Tibial nerve (tissue), 4 donors: ENCODE measurements around the gene ALG6. TPM values are rescaled to one million over a fixed set of nuclear protein-coding genes. Genes with fewer than 3 reads are reported as not detected.

ENCODE experiments used
- DNase-seq, 2 donors: peaks; one replicate each; pipeline ENCODE4 v3.0.0-alpha.2; 2019; ENCODE audit warnings: low spot score in 2 of 2
- H3K27ac ChIP-seq, 4 donors: fragments of 200-600 bp; sonication (generic) in 3 of 4; one replicate each; pipeline ENCODE4 v1.5.1; 2017 to 2019; ENCODE audit warnings: mild to moderate bottlenecking in 1 of 4
- H3K27me3 ChIP-seq, 2 donors: fragments of 200-600 bp; sonication (generic) in 1 of 2; one replicate each; pipeline versions ENCODE4 v1.5.1 to v1.6.0; 2017 to 2019
- H3K36me3 ChIP-seq, 3 donors: fragments of 200-600 bp; sonication (generic); one replicate each; pipeline ENCODE4 v1.5.1; 2018 to 2019
- H3K4me1 ChIP-seq, 4 donors: fragments of 200-600 bp; sonication (generic) in 3 of 4; one replicate each; pipeline ENCODE4 v1.5.1; 2017 to 2019
- H3K4me3 ChIP-seq, 4 donors: fragments of 200-600 bp; sonication (generic) in 3 of 4; one replicate each; pipeline ENCODE4 v1.5.1; 2017 to 2019; ENCODE audit warnings: mild to moderate bottlenecking in 1 of 4, moderate library complexity in 1 of 4
- H3K9me3 ChIP-seq, 4 donors: fragments of 200-600 bp; sonication (generic) in 3 of 4; one replicate each; pipeline ENCODE4 v1.5.1; 2017 to 2019
- CTCF ChIP-seq, 5 experiments: fragments of 200-600 bp in 3 of 5; fragments of 450-650 bp in 2 of 5; sonication (generic) in 3 of 5; IDR thresholded peaks; one replicate each; pipeline ENCODE4 v1.5.1; 2016 to 2019; ENCODE audit warnings: antibody characterized with exemption in 5 of 5, mild to moderate bottlenecking in 3 of 5, moderate library complexity in 2 of 5
- EP300 ChIP-seq, 2 donors: sonication (generic); formaldehyde crosslinking; IDR thresholded peaks; one replicate each; pipeline ENCODE4 v1.6.1; 2017; ENCODE audit warnings: antibody characterized with exemption in 2 of 2, mild to moderate bottlenecking in 1 of 2
- POLR2A ChIP-seq, 2 donors: fragments of 450-650 bp; IDR thresholded peaks; one replicate each; pipeline ENCODE4 v1.6.1; 2017; ENCODE audit warnings: antibody characterized with exemption in 2 of 2, mild to moderate bottlenecking in 2 of 2, moderate library complexity in 2 of 2
- WGBS, 2 donors: methylation state at CpG; one replicate each; pipeline ENCODE4 v1.1.5; 2018; 5-methylcytosine and 5-hydroxymethylcytosine counted together
- total RNA-seq, 4 donors: library from RNA; depleted of rRNA; stranded (reverse); fragments of >200 nt; gene quantifications; one replicate each; pipeline ENCODE4 v1.1.0, GENCODE V29; 2016

ALG6 gene
- total RNA-seq, 4 donors from 2014 or later = 6.6 to 16.8 (median 13.5) TPM

GRCh38 chr1:63322944-63323864 is 44.2 kb upstream of the ALG6 start:
- Histone ChIP-seq H3K4me1 (peaks cover 0 to 51% (median 11%) of the 10 kb centered on the region in 4 donors), H3K27me3 (peaks cover 6 to 96% of the 10 kb centered on the region in 2 donors), H3K9me3 (no peaks in the 10 kb centered on the region), H3K27ac (peak overlapping the region; percentile 93 to 99 (median 96)), H3K4me3 (peak overlapping the region; percentile 50 to 69 (median 55)), H3K36me3 (peaks cover 0 to 3% (median 0%) of the 10 kb centered on the region in 3 donors)
- WGBS, 2 donors = 2 to 4% methylated on average over 24 to 71 of the region's 104 CpGs
- no peak for TF ChIP-seq EP300 (IDR thresholded peaks at IDR 0.05)
- TF ChIP-seq POLR2A (IDR thresholded peaks at IDR 0.05) = no peak
- TF ChIP-seq CTCF (IDR thresholded peaks at IDR 0.05) = no peak
- DNase-seq = no peak

- no peaks in the 10 kb centered on the region for H3K9me3 ChIP-seq
- 5% methylated on average over 26 to 83 of the region's 114 CpGs for WGBS, 2 donors
- DNase-seq = no peak
- peak overlapping the region; percentile 93 to 99 (median 96) for H3K27ac ChIP-seq
- H3K4me1 ChIP-seq = peaks cover 0 to 49% (median 11%) of the 10 kb centered on the region in 4 donors
- H3K36me3 ChIP-seq = peaks cover 0 to 3% (median 0%) of the 10 kb centered on the region in 3 donors
- peaks cover 3 to 96% of the 10 kb centered on the region in 2 donors for H3K27me3 ChIP-seq
- peak overlapping the region; percentile 50 to 69 (median 54) for H3K4me3 ChIP-seq
- TF ChIP-seq POLR2A (IDR thresholded peaks at IDR 0.05) = no peak
- no peak for TF ChIP-seq CTCF (IDR thresholded peaks at IDR 0.05)
- peak in 1 of 2 donors; percentile 24 for TF ChIP-seq EP300 (IDR thresholded peaks at IDR 0.05)
These were observed 43.3 kb upstream of the ALG6 start for GRCh38 chr1:63323865-63324778.

- TF ChIP-seq CTCF (IDR thresholded peaks at IDR 0.05) (no peak), POLR2A (IDR thresholded peaks at IDR 0.05) (no peak), EP300 (IDR thresholded peaks at IDR 0.05) (no peak)
- peaks cover 3 to 96% of the 10 kb centered on the region in 2 donors for H3K27me3 ChIP-seq
- H3K9me3 ChIP-seq = no peaks in the 10 kb centered on the region
- 10% methylated on average over 7 of the region's 7 CpGs for WGBS, 2 donors
- peaks cover 0 to 3% (median 0%) of the 10 kb centered on the region in 3 donors for H3K36me3 ChIP-seq
- DNase-seq = no peak
- H3K4me3 ChIP-seq = peak overlapping the region; percentile 50 to 69 (median 54)
- peaks cover 0 to 51% (median 11%) of the 10 kb centered on the region in 4 donors for H3K4me1 ChIP-seq
- peak overlapping the region; percentile 93 to 99 (median 96) for H3K27ac ChIP-seq
These were observed 42.7 kb upstream of the ALG6 start for GRCh38 chr1:63324779-63325119.

GRCh38 chr1:63325279-63325985 is 42.0 kb upstream of the ALG6 start:
- Histone ChIP-seq H3K4me3 (peak overlapping the region; percentile 50 to 69 (median 54)), H3K4me1 (peaks cover 0 to 51% (median 11%) of the 10 kb centered on the region in 4 donors), H3K9me3 (no peaks in the 10 kb centered on the region), H3K27me3 (peaks cover 0 to 96% of the 10 kb centered on the region in 2 donors), H3K27ac (peak overlapping the region; percentile 93 to 99 (median 96)), H3K36me3 (peaks cover 0 to 3% (median 0%) of the 10 kb centered on the region in 3 donors)
- no peak for TF ChIP-seq POLR2A (IDR thresholded peaks at IDR 0.05)
- no peak for TF ChIP-seq CTCF (IDR thresholded peaks at IDR 0.05)
- no peak for TF ChIP-seq EP300 (IDR thresholded peaks at IDR 0.05)
- 14 to 16% methylated on average over 2 of the region's 2 CpGs for WGBS, 2 donors
- no peak for DNase-seq
